Neural progenitor cell (in vitro differentiated cells): ENCODE results near the gene SHOC2. TPM values are rescaled to one million over a fixed set of nuclear protein-coding genes. Genes with fewer than 3 reads are reported as not detected.

Experiments used
- DNase-seq: peaks from one replicate; pipeline ENCODE4 v3.0.0-alpha.2; 2016; ENCODE audit warnings: low spot score
- H2AFZ ChIP-seq: fragments of 200-600 bp; sonication (generic); replicated peaks from 2 replicates; pipeline ENCODE4 v1.6.1; 2016; ENCODE audit warnings: antibody characterized with exemption
- H3F3A ChIP-seq: fragments of 200-600 bp; sonication (generic); 2 replicates; pipeline ENCODE4 v1.6.1; 2016; ENCODE audit warnings: antibody characterized with exemption, low read depth
- H3K27ac ChIP-seq: fragments of 200-600 bp; sonication (generic); 2 replicates; pipeline ENCODE4 v1.5.1; 2016; ENCODE audit warnings: mild to moderate bottlenecking
- H3K27me3 ChIP-seq: fragments of 200-600 bp; sonication (generic); 2 replicates; pipeline ENCODE4 v1.6.1; 2016; ENCODE audit warnings: mild to moderate bottlenecking, moderate library complexity
- H3K36me3 ChIP-seq: fragments of 200-600 bp; sonication (generic); 2 replicates; pipeline ENCODE4 v1.5.1; 2016
- H3K4me1 ChIP-seq: fragments of 200-600 bp; sonication (generic); 2 replicates; pipeline ENCODE4 v1.6.1; 2016; ENCODE audit warnings: mixed run types
- H3K4me2 ChIP-seq: fragments of 200-600 bp; sonication (generic); 2 replicates; pipeline ENCODE4 v1.6.1; 2016
- H3K4me3 ChIP-seq: fragments of 200-600 bp; sonication (generic); 2 replicates; pipeline ENCODE4 v1.5.1; 2016
- H3K79me2 ChIP-seq: fragments of 200-600 bp; sonication (generic); 2 replicates; pipeline ENCODE4 v1.6.1; 2016; ENCODE audit warnings: low read depth
- H3K9ac ChIP-seq: fragments of 200-600 bp; sonication (generic); 2 replicates; pipeline ENCODE4 v1.6.1; 2016
- H3K9me3 ChIP-seq: fragments of 200-600 bp; sonication (generic); 2 replicates; pipeline ENCODE4 v1.5.1; 2016; ENCODE audit warnings: low read depth
- H4K20me1 ChIP-seq: fragments of 200-600 bp; sonication (generic); 2 replicates; pipeline ENCODE4 v1.6.1; 2016; ENCODE audit warnings: low read depth
- H3K27ac Mint-ChIP-seq: 3 replicates; pipeline ENCODE4 v1.8.0; 2021; ENCODE audit warnings: mixed read lengths
- H3K27me3 Mint-ChIP-seq: 2 replicates; pipeline ENCODE4 v1.8.0; 2022; ENCODE audit warnings: low read depth, mild to moderate bottlenecking, inconsistent platforms, moderate library complexity, mixed read lengths; ENCODE audit not compliant: insufficient read depth
- H3K36me3 Mint-ChIP-seq: 3 replicates; pipeline ENCODE4 v1.8.0; 2021; ENCODE audit warnings: mixed read lengths
- H3K4me1 Mint-ChIP-seq: 3 replicates; pipeline ENCODE4 v1.8.0; 2021; ENCODE audit warnings: mixed read lengths
- H3K4me3 Mint-ChIP-seq: 3 replicates; pipeline ENCODE4 v1.8.0; 2021; ENCODE audit warnings: mild to moderate bottlenecking, moderate library complexity, mixed read lengths
- H3K9me3 Mint-ChIP-seq: 3 replicates; pipeline ENCODE4 v1.8.0; 2020; ENCODE audit warnings: mixed read lengths
- CTCF ChIP-seq: fragments of 200-600 bp; sonication (generic); IDR thresholded peaks from 2 replicates; pipeline ENCODE4 v1.5.1; 2017; ENCODE audit warnings: antibody characterized with exemption, mild to moderate bottlenecking
- EZH2 ChIP-seq: fragments of 200-600 bp; sonication (generic); IDR thresholded peaks from 2 replicates; pipeline ENCODE4 v1.6.1; 2017; ENCODE audit warnings: antibody characterized with exemption, mild to moderate bottlenecking, moderate library complexity
- EZH2phosphoT487 ChIP-seq: fragments of 200-600 bp; sonication (generic); IDR thresholded peaks from 2 replicates; pipeline ENCODE4 v1.6.1; 2017; ENCODE audit warnings: antibody characterized with exemption
- total RNA-seq: library from RNA; depleted of rRNA; stranded (reverse); fragments of >200 nt; gene quantifications from 2 replicates; pipeline ENCODE4 v1.2.3, GENCODE V29; 2015; ENCODE audit warnings: low replicate concordance

SHOC2 gene
- total RNA-seq, 1 donor from 2014 or later: 54.9 TPM

- TF ChIP-seq CTCF: no peak
- TF ChIP-seq EZH2phosphoT487: no peak
- TF ChIP-seq EZH2: no peak
- no peaks in the 10 kb centered on the region for H3K27me3 Mint-ChIP-seq
- H3K27ac Mint-ChIP-seq: no peak overlapping the region
Measured at GRCh38 chr10:110992006-110992800, 72.8 kb downstream of the SHOC2 start.

GRCh38 chr10:110993024-110993693, 73.8 kb downstream of the SHOC2 start:
- Histone ChIP-seq H3K4me3 (no peak overlapping the region), H3F3A (no peaks in the 10 kb centered on the region), H3K36me3 (no peaks in the 10 kb centered on the region), H3K4me2 (no peak overlapping the region), H3K79me2 (peaks cover 13% of the 10 kb centered on the region), H3K9me3 (no peaks in the 10 kb centered on the region), H4K20me1 (no peaks in the 10 kb centered on the region), H2AFZ (no peak overlapping the region), H3K27ac (no peak overlapping the region), H3K27me3 (no peaks in the 10 kb centered on the region), H3K4me1 (no peaks in the 10 kb centered on the region), H3K9ac (no peak overlapping the region)
- H3K36me3 Mint-ChIP-seq: peaks cover 11% of the 10 kb centered on the region
- no peak for DNase-seq
- H3K27me3 Mint-ChIP-seq: no peaks in the 10 kb centered on the region
- no peaks in the 10 kb centered on the region for H3K4me1 Mint-ChIP-seq
- TF ChIP-seq CTCF (no peak), EZH2phosphoT487 (no peak), EZH2 (no peak)
- H3K27ac Mint-ChIP-seq: no peak overlapping the region
- H3K9me3 Mint-ChIP-seq: peaks cover 3% of the 10 kb centered on the region
- no peak overlapping the region for H3K4me3 Mint-ChIP-seq

More at GRCh38 chr10:110992006-110992800, 72.8 kb downstream of the SHOC2 start:
- Histone ChIP-seq H3K9ac (no peak overlapping the region), H3K36me3 (no peaks in the 10 kb centered on the region), H3K27ac (peak overlapping the region; percentile 18), H3K9me3 (no peaks in the 10 kb centered on the region), H3K79me2 (peaks cover 13% of the 10 kb centered on the region), H3K4me2 (no peak overlapping the region), H3K4me3 (no peak overlapping the region), H3K4me1 (no peaks in the 10 kb centered on the region), H3K27me3 (no peaks in the 10 kb centered on the region), H2AFZ (no peak overlapping the region), H3F3A (no peaks in the 10 kb centered on the region), H4K20me1 (no peaks in the 10 kb centered on the region)
- DNase-seq: no peak
- Mint-ChIP-seq H3K9me3 (peaks cover 3% of the 10 kb centered on the region), H3K36me3 (peaks cover 15% of the 10 kb centered on the region), H3K4me3 (no peak overlapping the region), H3K4me1 (no peaks in the 10 kb centered on the region)

GRCh38 chr10:110994406-110995086, 75.1 kb downstream of the SHOC2 start:
- H3K9me3 Mint-ChIP-seq: peaks cover 3% of the 10 kb centered on the region
- Histone ChIP-seq H3K4me1 (no peaks in the 10 kb centered on the region), H3K9me3 (no peaks in the 10 kb centered on the region), H3K27ac (no peak overlapping the region), H3K4me3 (no peak overlapping the region), H4K20me1 (no peaks in the 10 kb centered on the region), H2AFZ (no peak overlapping the region), H3F3A (no peaks in the 10 kb centered on the region), H3K79me2 (peaks cover 6% of the 10 kb centered on the region), H3K4me2 (no peak overlapping the region), H3K27me3 (no peaks in the 10 kb centered on the region), H3K9ac (no peak overlapping the region), H3K36me3 (no peaks in the 10 kb centered on the region)
- TF ChIP-seq CTCF (no peak), EZH2phosphoT487 (no peak), EZH2 (no peak)
- H3K27me3 Mint-ChIP-seq: no peaks in the 10 kb centered on the region
- no peaks in the 10 kb centered on the region for H3K4me1 Mint-ChIP-seq
- H3K4me3 Mint-ChIP-seq: no peak overlapping the region
- no peak for DNase-seq
- peaks cover 5% of the 10 kb centered on the region for H3K36me3 Mint-ChIP-seq
- H3K27ac Mint-ChIP-seq: no peak overlapping the region
